Ishikawa (cell line): ENCODE results near the gene SLC6A12.

Source experiments
- CEBPB ChIP-seq: IDR thresholded peaks from 2 replicates; pipeline ENCODE4 v1.6.1; 2012
- CREB1 ChIP-seq: IDR thresholded peaks from 2 replicates; pipeline ENCODE4 v1.6.1; 2012; ENCODE audit warnings: low read depth
- EGR1 ChIP-seq: IDR thresholded peaks from 2 replicates; pipeline ENCODE4 v1.6.1; 2012
- EP300 ChIP-seq: IDR thresholded peaks from 2 replicates; pipeline ENCODE4 v1.6.1; 2012; ENCODE audit warnings: borderline replicate concordance
- FOXM1 ChIP-seq: IDR thresholded peaks from 2 replicates; pipeline ENCODE4 v1.6.1; 2012; ENCODE audit warnings: low read depth, borderline replicate concordance
- MAX ChIP-seq: IDR thresholded peaks from 2 replicates; pipeline ENCODE4 v1.6.1; 2012
- NFIC ChIP-seq: IDR thresholded peaks from 2 replicates; pipeline ENCODE4 v1.6.1; 2012
- RAD21 ChIP-seq: IDR thresholded peaks from 2 replicates; pipeline ENCODE4 v1.6.1; 2012; ENCODE audit warnings: low read depth
- REST ChIP-seq: IDR thresholded peaks from 2 replicates; pipeline ENCODE4 v1.6.1; 2012; ENCODE audit warnings: low read depth, mild to moderate bottlenecking
- TAF1 ChIP-seq: IDR thresholded peaks from 2 replicates; pipeline ENCODE4 v1.6.1; 2012; ENCODE audit warnings: low read depth, mild to moderate bottlenecking
- ZBTB7A ChIP-seq: IDR thresholded peaks from 2 replicates; pipeline ENCODE4 v1.6.1; 2012; ENCODE audit warnings: low read depth

GRCh38 chr12:203462-204260 lies 10.3 kb downstream of the SLC6A12 start:
- no peak for TF ChIP-seq FOXM1
- TF ChIP-seq CREB1: no peak
- no peak for TF ChIP-seq CEBPB
- TF ChIP-seq EP300: 0 out of 2 replicates have a peak, but pooled peaks have one; percentile 14
- TF ChIP-seq EGR1: no peak
- no peak for TF ChIP-seq TAF1
- no peak; the same call in 1 of the 2 replicates for TF ChIP-seq RAD21
- TF ChIP-seq MAX: peak; percentile 87
- TF ChIP-seq ZBTB7A: peak; percentile 78; the same call in 1 of the 2 replicates
- no peak for TF ChIP-seq NFIC
- TF ChIP-seq REST: no peak
